Transverse colon (tissue), 4 donors: ENCODE results near the gene CKB. TPM values are rescaled to one million over a fixed set of nuclear protein-coding genes. Genes with fewer than 3 reads are reported as not detected.
"Not testable (repeated sequence)": the region's sequence is repeated elsewhere in the genome, so short reads cannot be mapped to it uniquely, and the experiment has no call there.

Experiments used
- DNase-seq: peaks from one replicate; pipeline ENCODE4 v3.0.0-alpha.2; 2019
- H3K27ac ChIP-seq, 4 donors: fragments of 200-600 bp; sonication (generic); 2 replicates each; pipeline ENCODE4 v1.5.1; 2016 to 2018; ENCODE audit warnings: inconsistent platforms in 4 of 4
- H3K27me3 ChIP-seq: fragments of 200-600 bp; sonication (generic); 2 replicates; pipeline ENCODE4 v1.5.1; 2017; ENCODE audit warnings: inconsistent platforms
- H3K36me3 ChIP-seq, 4 donors: fragments of 200-600 bp; sonication (generic); 2 replicates each; pipeline ENCODE4 v1.5.1; 2017 to 2019; ENCODE audit warnings: inconsistent platforms in 4 of 4
- H3K4me1 ChIP-seq, 4 donors: fragments of 200-600 bp; sonication (generic); 2 replicates each; pipeline ENCODE4 v1.5.1; 2017 to 2020; ENCODE audit warnings: inconsistent platforms in 4 of 4
- H3K4me3 ChIP-seq, 4 donors: fragments of 200-600 bp; sonication (generic); 1 replicate in 1 of 4; 2 replicates in 3 of 4; pipeline versions ENCODE4 v1.5.1 to v1.6.1; 2017 to 2019; ENCODE audit warnings: inconsistent platforms in 4 of 4
- H3K9me3 ChIP-seq, 2 donors: fragments of 200-600 bp; sonication (generic); 2 replicates each; pipeline ENCODE4 v1.5.1; 2017 to 2019; ENCODE audit warnings: inconsistent platforms in 2 of 2
- CTCF ChIP-seq, 5 experiments: fragments of 200-600 bp in 3 of 5; fragments of 450-650 bp in 2 of 5; sonication (generic) in 3 of 5; IDR thresholded peaks; 1 replicate in 2 of 5; 2 replicates in 3 of 5; pipeline ENCODE4 v1.5.1; 2016 to 2017; ENCODE audit warnings: antibody characterized with exemption in 5 of 5, inconsistent platforms in 3 of 5, mild to moderate bottlenecking in 2 of 5, moderate library complexity in 1 of 5
- EP300 ChIP-seq: sonication (generic); formaldehyde crosslinking; IDR thresholded peaks from one replicate; pipeline ENCODE4 v1.6.1; 2017; ENCODE audit warnings: antibody characterized with exemption, low read depth
- POLR2A ChIP-seq: fragments of 450-650 bp; IDR thresholded peaks from one replicate; pipeline ENCODE4 v1.6.1; 2016; ENCODE audit warnings: antibody characterized with exemption, mild to moderate bottlenecking, moderate library complexity
- POLR2AphosphoS5 ChIP-seq, 3 donors: sonication (generic); formaldehyde crosslinking; IDR thresholded peaks; one replicate each; pipeline ENCODE4 v1.6.1; 2016; ENCODE audit warnings: antibody characterized with exemption in 3 of 3
- WGBS, 2 donors: methylation state at CpG; one replicate each; pipeline ENCODE4 v1.1.5; 2018; ENCODE audit warnings: low coverage in 1 of 2; 5-methylcytosine and 5-hydroxymethylcytosine counted together
- in situ Hi-C, 4 donors: fragments of 200-750 bp; cut with MboI; loops; one replicate each; pipeline versions ENCODE4 v1.15.0 to v1.15.1; 2017; ENCODE audit warnings: low sequenced_read_pairs in 3 of 4, low pct_ligation_motif_present in 1 of 4, low pct_unique_long_range_greater_than_20kb in 1 of 4
- intact Hi-C: fragments of 100-400 bp; cut with DNase I; formaldehyde crosslinking; loops from one replicate; pipeline ENCODE4 v1.15.1; 2023; ENCODE audit warnings: low total_unique reads
- total RNA-seq, 4 donors: library from RNA; depleted of rRNA; stranded (reverse); fragments of >200 nt; gene quantifications; one replicate each; pipeline ENCODE4 v1.1.0, GENCODE V29; 2016

CKB gene
- total RNA-seq, 4 donors from 2014 or later: 504 to 5,877 (median 3,263) TPM

GRCh38 chr14:103514596-103515421 lies 7.8 kb downstream of the CKB start:
- peaks cover 0 to 2% (median 0%) of the 10 kb centered on the region in 4 donors for H3K36me3 ChIP-seq
- in situ Hi-C loops: no loop called here
- intact Hi-C loops: no loop called here
- no peaks in the 10 kb centered on the region for H3K9me3 ChIP-seq
- peak overlapping the region in 1 of 4 donors; percentile 76 for H3K27ac ChIP-seq
- H3K4me3 ChIP-seq: no peak overlapping the region
- no peak for DNase-seq
- no peak for TF ChIP-seq POLR2AphosphoS5 (IDR thresholded peaks at IDR 0.05)
- TF ChIP-seq POLR2A: no peak
- TF ChIP-seq CTCF (IDR thresholded peaks at IDR 0.05): no peak
- TF ChIP-seq EP300: no peak
- H3K4me1 ChIP-seq: peaks cover 28 to 40% (median 35%) of the 10 kb centered on the region in 4 donors
- no peaks in the 10 kb centered on the region for H3K27me3 ChIP-seq
- 82 to 86% methylated on average over 9 to 18 of the region's 18 CpGs for WGBS, 2 donors

DNA sequence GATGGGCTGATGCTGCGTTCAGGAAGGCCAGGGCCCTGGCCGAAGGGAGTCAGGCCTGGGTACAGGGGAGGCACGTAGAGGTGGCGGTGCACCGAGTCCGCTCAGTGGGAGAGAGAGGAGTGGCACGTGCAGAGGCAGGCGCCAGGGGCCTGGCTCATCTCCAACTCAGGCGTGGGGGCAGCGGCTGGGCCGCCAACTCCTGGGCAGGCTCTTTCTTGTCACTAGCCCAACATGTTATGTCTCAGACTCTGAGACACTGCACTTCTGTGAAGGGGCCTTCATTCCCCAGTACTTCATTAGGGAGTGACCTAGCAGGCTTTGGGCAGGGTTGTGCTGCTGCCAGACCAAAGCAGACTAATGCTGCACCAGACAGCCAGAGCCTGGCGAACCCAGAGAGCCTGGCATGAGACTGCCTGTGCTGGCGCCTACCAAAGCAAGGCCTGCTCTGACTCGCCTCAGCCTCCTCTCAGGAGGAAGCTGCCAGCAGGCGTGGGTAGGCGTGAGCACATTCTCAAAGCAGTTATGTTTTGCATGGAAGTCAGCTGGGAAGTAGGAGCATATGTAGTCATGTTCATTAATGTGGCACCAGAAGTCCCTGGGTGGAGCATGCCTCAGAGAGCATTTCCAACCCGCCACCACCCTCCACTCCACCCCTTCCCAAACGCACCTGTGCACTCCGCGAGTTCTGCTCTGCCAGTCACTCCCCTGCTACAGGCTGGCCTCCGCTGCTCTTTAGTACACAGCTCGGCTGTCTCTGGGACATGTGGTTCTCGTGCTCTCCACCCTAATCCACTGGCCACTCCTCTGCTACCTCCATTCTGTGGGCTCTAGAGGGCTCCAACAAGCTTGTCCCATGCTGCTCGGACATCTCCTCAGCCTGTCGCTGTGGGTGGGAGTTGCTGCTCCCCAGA lies 9.7 kb downstream of the CKB start:
- H3K4me1 ChIP-seq: peaks cover 11 to 22% (median 18%) of the 10 kb centered on the region in 4 donors
- H3K27me3 ChIP-seq: no peaks in the 10 kb centered on the region
- H3K27ac ChIP-seq: peak overlapping the region; percentile 73 to 79 (median 76)
- TF ChIP-seq POLR2A (peak; percentile 43), CTCF (IDR thresholded peaks at IDR 0.05) (no peak), EP300 (no peak), POLR2AphosphoS5 (IDR thresholded peaks at IDR 0.05) (peak; percentile 8 to 9 (median 9))
- H3K36me3 ChIP-seq: no peaks in the 10 kb centered on the region
- intact Hi-C loops (no loop called here), in situ Hi-C loops (no loop called here)
- H3K4me3 ChIP-seq: no peak overlapping the region
- H3K9me3 ChIP-seq: no peaks in the 10 kb centered on the region
- peak; percentile 69 for DNase-seq
- WGBS, 2 donors: 50 to 51% methylated on average over 3 to 24 of the region's 25 CpGs

DNA sequence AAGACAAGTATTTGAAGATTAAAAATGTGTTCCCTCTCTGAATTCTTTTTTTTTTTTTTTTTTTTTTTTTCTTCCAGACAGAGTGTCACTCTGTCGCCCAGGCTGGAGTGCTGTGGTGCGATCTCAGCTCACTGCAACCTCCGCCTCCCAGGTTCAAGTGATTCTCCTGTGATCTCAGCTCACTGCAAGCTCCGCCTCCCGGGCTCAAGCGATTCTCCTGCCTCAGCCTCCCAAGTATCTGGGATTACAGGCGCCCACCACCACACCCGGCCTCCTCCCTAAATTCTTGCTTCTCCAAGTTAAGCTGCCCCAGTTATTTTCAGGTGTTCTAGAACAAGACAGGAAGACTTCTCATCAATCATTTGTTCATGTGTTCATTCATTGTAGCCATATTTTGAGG lies 10.4 kb downstream of the CKB start:
- H3K9me3 ChIP-seq, intact Hi-C loops, DNase-seq, H3K4me3 ChIP-seq, in situ Hi-C loops, H3K36me3 ChIP-seq, H3K27me3 ChIP-seq: not testable (repeated sequence)
- peak overlapping the region; percentile 73 to 79 (median 76) for H3K27ac ChIP-seq
- peaks cover 10 to 19% (median 15%) of the 10 kb centered on the region in 4 donors for H3K4me1 ChIP-seq
- WGBS, 2 donors: 72 to 94% methylated on average over 2 to 8 of the region's 8 CpGs

GRCh38 chr14:103510724-103511693 lies 11.6 kb downstream of the CKB start:
- no peaks in the 10 kb centered on the region for H3K36me3 ChIP-seq
- H3K4me3 ChIP-seq: no peak overlapping the region
- no peak overlapping the region for H3K27ac ChIP-seq
- H3K4me1 ChIP-seq: peaks cover 10 to 19% (median 15%) of the 10 kb centered on the region in 4 donors
- in situ Hi-C loops: no loop called here
- H3K9me3 ChIP-seq: no peaks in the 10 kb centered on the region
- DNase-seq: no peak
- 88 to 96% methylated on average over 5 to 26 of the region's 26 CpGs for WGBS, 2 donors
- intact Hi-C loops: no loop called here
- no peak for TF ChIP-seq CTCF (IDR thresholded peaks at IDR 0.05)
- no peak for TF ChIP-seq POLR2AphosphoS5 (IDR thresholded peaks at IDR 0.05)
- TF ChIP-seq POLR2A: no peak
- TF ChIP-seq EP300: no peak
- no peaks in the 10 kb centered on the region for H3K27me3 ChIP-seq
